Activated CD4-positive, alpha-beta T cell treated with anti-CD3 and anti-CD28 coated beads for 24 hours (primary cell): ENCODE data around the gene NPRL2.
"Not testable (repeated sequence)": the region's sequence is repeated elsewhere in the genome, so short reads cannot be mapped to it uniquely, and the experiment has no call there.

Source experiments
- DNase-seq, 2 donors: peaks; one replicate each; pipeline ENCODE4 v3.0.0-alpha.2; 2020; ENCODE audit warnings: low read depth in 2 of 2

The NPRL2 gene

GRCh38 chr3:50314342-50314741 is 36.2 kb downstream of the NPRL2 start:
- no peak for DNase-seq

GRCh38 chr3:50312041-50312440 is 38.5 kb downstream of the NPRL2 start:
- not testable (repeated sequence) for DNase-seq

GRCh38 chr3:50304601-50305000 is 46.0 kb downstream of the NPRL2 start:
- no peak for DNase-seq

GRCh38 chr3:50303013-50303815 is 47.4 kb downstream of the NPRL2 start, which contains the start of gene HYAL1:
Gene HYAL1 (minus strand): TSS chr3:50303574. CDS start chr3:50302956, 618 bp downstream.
- no peak for DNase-seq

GRCh38 chr3:50302095-50303012 is 48.2 kb downstream of the NPRL2 start:
- no peak for DNase-seq

GRCh38 chr3:50300681-50301254 is 49.8 kb downstream of the NPRL2 start:
- no peak for DNase-seq

GRCh38 chr3:50299929-50300680 is 50.5 kb downstream of the NPRL2 start:
- DNase-seq = no peak

GRCh38 chr3:50299638-50299928 is 51.0 kb downstream of the NPRL2 start:
- no peak for DNase-seq

GRCh38 chr3:50298836-50299637 is 51.5 kb downstream of the NPRL2 start, which contains the start of the genes HYAL3 and NAA80:
Gene HYAL3 (minus strand): TSS chr3:50299405. CDS start chr3:50295602, 3,803 bp downstream.
Gene NAA80 (minus strand): TSS chr3:50299405. CDS start chr3:50297463, 1,942 bp downstream.
- DNase-seq = peak; percentile 99

GRCh38 chr3:50297896-50298725 is 52.5 kb downstream of the NPRL2 start:
- no peak for DNase-seq

GRCh38 chr3:50297384-50297775 is 53.2 kb downstream of the NPRL2 start:
- DNase-seq = no peak
